CD4-positive, alpha-beta T cell (primary cell): ENCODE measurements around the gene OLFM1. TPM values are rescaled to one million over a fixed set of nuclear protein-coding genes. Genes with fewer than 3 reads are reported as not detected.

Experiments
- ATAC-seq: fragments of 200-7000 bp; cut with Tn5 transposase; one replicate; pipeline ENCODE4 v1.10.0; 2022; ENCODE audit warnings: mild to moderate bottlenecking; ENCODE audit not compliant: poor library complexity
- CTCF ChIA-PET: fragments of 350-600 bp; sonication (Branson Sonifier 250); formaldehyde crosslinking; loops from one replicate; lab custom pipeline; 2021; ENCODE audit warnings: antibody characterized with exemption, inconsistent platforms; lab: Charles Lee
- POLR2A ChIA-PET: fragments of 350-600 bp; sonication (Branson Sonifier 250); formaldehyde crosslinking; loops from one replicate; lab custom pipeline; 2021; ENCODE audit warnings: antibody characterized with exemption, inconsistent platforms; lab: Charles Lee
- DNase-seq, 14 experiments: peaks; one replicate each; pipeline ENCODE4 v3.0.0-alpha.2; 2013 to 2020; ENCODE audit warnings: mixed read lengths in 2 of 14
- H3K27ac ChIP-seq, 2 donors: one replicate each; pipeline versions ENCODE4 v1.5.1 to v1.7.0; 2013; ENCODE audit warnings: low read length in 2 of 2, low read depth in 1 of 2, mild to moderate bottlenecking in 1 of 2
- H3K27me3 ChIP-seq, 2 experiments: 1 replicate in 1 of 2; 2 replicates in 1 of 2; pipeline versions ENCODE4 v1.6.1 to v1.7.0; 2013; ENCODE audit warnings: low read length in 2 of 2, control low read depth in 1 of 2, mild to moderate bottlenecking in 1 of 2, moderate library complexity in 1 of 2; ENCODE audit not compliant: insufficient read depth in 2 of 2, control insufficient read depth in 1 of 2
- H3K36me3 ChIP-seq: one replicate; pipeline ENCODE4 v1.6.1; 2013; ENCODE audit warnings: low read length, control low read depth; ENCODE audit not compliant: insufficient read depth
- H3K4me1 ChIP-seq: one replicate; pipeline ENCODE4 v1.6.1; 2013; ENCODE audit warnings: low read length, control low read depth; ENCODE audit not compliant: insufficient read depth
- H3K4me3 ChIP-seq: one replicate; pipeline ENCODE4 v1.5.1; 2013; ENCODE audit warnings: mild to moderate bottlenecking, low read length, moderate library complexity
- H3K9me3 ChIP-seq, 2 experiments: 1 replicate in 1 of 2; 2 replicates in 1 of 2; pipeline versions ENCODE4 v1.6.1 to v1.7.0; 2013; ENCODE audit warnings: low read length in 2 of 2, mild to moderate bottlenecking in 2 of 2, control low read depth in 1 of 2, moderate library complexity in 1 of 2; ENCODE audit not compliant: control insufficient read depth in 1 of 2, insufficient read depth in 1 of 2
- H3K27ac Mint-ChIP-seq: one replicate; pipeline ENCODE4 v1.8.0; 2020; ENCODE audit warnings: mixed read lengths
- H3K27me3 Mint-ChIP-seq: one replicate; pipeline ENCODE4 v1.8.0; 2021; ENCODE audit warnings: mixed read lengths
- H3K36me3 Mint-ChIP-seq: one replicate; pipeline ENCODE4 v1.8.0; 2021; ENCODE audit warnings: low read depth, mixed read lengths
- H3K4me1 Mint-ChIP-seq: one replicate; pipeline ENCODE4 v1.8.0; 2021; ENCODE audit warnings: low read depth, mixed read lengths
- H3K4me3 Mint-ChIP-seq: one replicate; pipeline ENCODE4 v1.8.0; 2020; ENCODE audit warnings: mild to moderate bottlenecking, mixed read lengths
- H3K9me3 Mint-ChIP-seq: one replicate; pipeline ENCODE4 v1.8.0; 2020; ENCODE audit warnings: mixed read lengths
- intact Hi-C, 2 experiments: fragments of 100-400 bp; cut with DNase I in 1 of 2; cut with micrococcal nuclease in 1 of 2; formaldehyde crosslinking; loops; one replicate each; pipeline versions ENCODE4 v1.15.1 to v1.9.0; 2023 to 2025; cut with DNase I, micrococcal nuclease
- total RNA-seq, 174 experiments: library from RNA in 2 of 174; stranded (reverse) in 2 of 174; gene quantifications; one replicate each; pipeline ENCODE4 v1.2.3 and lab custom pipeline; 2021 to 2026
- TF ChIP-seq, protein P1 (sequence below): fragments of 200-600 bp; IDR thresholded peaks from one replicate; pipeline ENCODE4 v1.8.0; 2022; ENCODE audit warnings: antibody characterized with exemption, mild to moderate bottlenecking

The OLFM1 gene
- total RNA-seq, 2 experiments from 2014 or later = not detected

DNA sequence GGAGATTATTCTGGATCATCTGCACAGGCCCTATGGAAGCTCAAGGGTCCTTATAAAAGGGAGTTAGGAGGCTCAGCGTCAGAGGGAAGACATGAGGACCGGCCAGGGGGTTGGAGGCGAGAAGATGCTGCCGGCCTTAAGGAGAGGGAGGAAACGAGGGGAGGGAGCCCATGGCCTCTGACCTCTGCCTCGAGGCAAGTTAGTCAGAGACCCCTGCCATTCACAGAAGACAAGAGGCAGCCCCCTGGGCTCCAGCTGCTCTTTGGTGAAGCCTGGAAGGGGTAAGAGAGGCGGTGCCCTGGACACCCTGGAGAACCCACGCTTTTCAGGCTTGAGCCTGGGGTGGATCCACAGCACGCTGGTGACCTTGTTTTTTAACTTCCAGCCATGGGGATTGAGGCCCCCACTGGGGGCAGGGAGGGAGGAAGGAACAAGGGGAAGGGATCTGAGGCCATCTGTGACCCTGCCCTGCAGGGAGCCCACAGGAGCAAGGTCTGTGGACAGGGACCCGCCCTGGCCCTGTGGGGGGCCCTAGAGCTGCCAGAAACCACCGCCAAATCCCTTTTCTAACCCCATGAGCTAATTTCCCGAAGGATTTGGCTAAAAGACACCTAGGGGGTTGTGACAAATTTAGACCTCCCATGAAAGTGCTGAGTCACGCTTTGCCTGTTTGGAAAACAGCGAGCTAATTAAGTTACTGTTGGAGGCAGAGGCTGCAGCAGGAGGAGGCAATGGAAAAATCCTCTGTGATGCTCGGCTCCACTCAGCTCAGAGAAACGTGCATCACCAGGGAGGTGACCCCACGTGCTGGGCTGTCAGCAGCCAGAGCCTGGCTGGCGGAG, 49.7 kb downstream of the OLFM1 start:
- Mint-ChIP-seq H3K4me1 (no peaks in the 10 kb centered on the region), H3K4me3 (no peak overlapping the region), H3K9me3 (no peaks in the 10 kb centered on the region), H3K27ac (no peak overlapping the region), H3K36me3 (no peaks in the 10 kb centered on the region), H3K27me3 (peaks cover 15% of the 10 kb centered on the region)
- DNase-seq (no peak), ATAC-seq (no peak)
- no peak overlapping the region for H3K4me3 ChIP-seq
- H3K27me3 ChIP-seq = peaks cover 0 to 10% of the 10 kb centered on the region in 2 experiments
- TF ChIP-seq, protein P1, sequence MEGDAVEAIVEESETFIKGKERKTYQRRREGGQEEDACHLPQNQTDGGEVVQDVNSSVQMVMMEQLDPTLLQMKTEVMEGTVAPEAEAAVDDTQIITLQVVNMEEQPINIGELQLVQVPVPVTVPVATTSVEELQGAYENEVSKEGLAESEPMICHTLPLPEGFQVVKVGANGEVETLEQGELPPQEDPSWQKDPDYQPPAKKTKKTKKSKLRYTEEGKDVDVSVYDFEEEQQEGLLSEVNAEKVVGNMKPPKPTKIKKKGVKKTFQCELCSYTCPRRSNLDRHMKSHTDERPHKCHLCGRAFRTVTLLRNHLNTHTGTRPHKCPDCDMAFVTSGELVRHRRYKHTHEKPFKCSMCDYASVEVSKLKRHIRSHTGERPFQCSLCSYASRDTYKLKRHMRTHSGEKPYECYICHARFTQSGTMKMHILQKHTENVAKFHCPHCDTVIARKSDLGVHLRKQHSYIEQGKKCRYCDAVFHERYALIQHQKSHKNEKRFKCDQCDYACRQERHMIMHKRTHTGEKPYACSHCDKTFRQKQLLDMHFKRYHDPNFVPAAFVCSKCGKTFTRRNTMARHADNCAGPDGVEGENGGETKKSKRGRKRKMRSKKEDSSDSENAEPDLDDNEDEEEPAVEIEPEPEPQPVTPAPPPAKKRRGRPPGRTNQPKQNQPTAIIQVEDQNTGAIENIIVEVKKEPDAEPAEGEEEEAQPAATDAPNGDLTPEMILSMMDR = no peak
- CTCF ChIA-PET = no interaction called here
- intact Hi-C loops = no loop called here
- H3K36me3 ChIP-seq = no peaks in the 10 kb centered on the region
- peaks cover 0 to 54% of the 10 kb centered on the region in 2 experiments for H3K9me3 ChIP-seq
- H3K4me1 ChIP-seq = no peaks in the 10 kb centered on the region
- H3K27ac ChIP-seq = no peak overlapping the region
- POLR2A ChIA-PET = no interaction called here

DNA sequence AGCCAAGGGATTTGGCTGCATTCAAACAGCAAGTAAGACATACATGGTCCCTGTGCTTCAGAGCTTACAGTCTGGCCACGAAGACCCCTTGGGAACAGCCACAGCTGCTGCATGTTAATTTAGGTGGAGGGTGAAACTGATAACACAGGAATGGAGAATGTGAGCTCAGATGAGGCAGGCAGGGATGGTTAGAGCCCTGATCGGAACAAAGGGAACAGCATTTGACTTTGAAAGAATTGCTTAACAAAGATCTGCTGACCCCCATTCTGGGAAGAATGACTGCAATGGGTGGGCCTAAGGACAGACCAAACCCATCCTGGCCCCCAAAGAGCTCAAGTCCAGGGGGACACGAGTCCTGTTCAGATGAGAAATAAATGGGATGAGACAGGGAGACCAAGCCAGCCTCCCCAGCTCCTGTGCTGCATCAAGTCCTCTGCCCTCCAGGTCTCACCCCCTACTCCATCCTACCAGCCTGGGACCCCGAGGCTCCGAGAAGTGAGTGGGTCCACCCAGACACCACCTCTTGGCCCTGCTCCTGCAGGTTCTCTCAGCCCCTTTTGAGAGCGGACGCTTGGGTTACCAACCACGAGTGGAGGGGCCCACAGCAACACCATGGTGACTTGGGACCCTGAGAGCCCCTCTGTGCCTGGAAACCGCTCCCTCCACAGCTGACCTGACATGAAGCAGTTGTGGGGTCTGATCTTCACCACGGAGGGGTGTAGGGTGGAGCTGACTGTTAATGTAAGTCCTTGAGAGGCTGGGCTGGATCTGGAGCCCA, 50.8 kb downstream of the OLFM1 start:
- POLR2A ChIA-PET = no interaction called here

GRCh38 chr9:135139366-135139959, 52.0 kb downstream of the OLFM1 start:
- Histone ChIP-seq H3K4me3 (no peak overlapping the region), H3K27ac (no peak overlapping the region), H3K9me3 (peaks cover 0 to 42% of the 10 kb centered on the region in 2 experiments), H3K36me3 (no peaks in the 10 kb centered on the region), H3K27me3 (peaks cover 0 to 10% of the 10 kb centered on the region in 2 experiments), H3K4me1 (no peaks in the 10 kb centered on the region)
- Mint-ChIP-seq H3K36me3 (no peaks in the 10 kb centered on the region), H3K27ac (no peak overlapping the region), H3K4me3 (no peak overlapping the region), H3K27me3 (peaks cover 5% of the 10 kb centered on the region), H3K9me3 (no peaks in the 10 kb centered on the region), H3K4me1 (no peaks in the 10 kb centered on the region)
- no peak for DNase-seq
- intact Hi-C loops = no loop called here
- ChIA-PET CTCF (no interaction called here), POLR2A (interaction anchor here (0.6 kb wide), 1 partner anchor 18 kb away, joined by 3 read pairs; no protein-coding TSS in a partner anchor)
- TF ChIP-seq, protein P1 = no peak
- ATAC-seq = no peak

More for the DNA sequence above, 50.8 kb downstream of the OLFM1 start:
- CTCF ChIA-PET = no interaction called here
- TF ChIP-seq, protein P1 = no peak
- Mint-ChIP-seq H3K27me3 (peaks cover 5% of the 10 kb centered on the region), H3K9me3 (no peaks in the 10 kb centered on the region), H3K36me3 (no peaks in the 10 kb centered on the region), H3K4me3 (no peak overlapping the region), H3K27ac (no peak overlapping the region), H3K4me1 (no peaks in the 10 kb centered on the region)
- ATAC-seq = no peak
- Histone ChIP-seq H3K4me3 (no peak overlapping the region), H3K36me3 (no peaks in the 10 kb centered on the region), H3K4me1 (no peaks in the 10 kb centered on the region), H3K27ac (no peak overlapping the region), H3K9me3 (peaks cover 0 to 49% of the 10 kb centered on the region in 2 experiments), H3K27me3 (peaks cover 0 to 10% of the 10 kb centered on the region in 2 experiments)
- intact Hi-C loops = no loop called here
- no peak for DNase-seq
